K562 (cell line): ENCODE data around the gene TMEM89. TPM values are rescaled to one million over a fixed set of nuclear protein-coding genes. Genes with fewer than 3 reads are reported as not detected.
A peak's percentile ranks its signal among the peaks of the same experiment; 100 is the strongest.

Source experiments
- ATAC-seq: fragments of 200-7000 bp; cut with Tn5 transposase; 3 replicates; pipeline ENCODE4 v1.9.1; 2020; ENCODE audit warnings: moderate library complexity
- BruUV-seq: library from RNA; stranded (reverse); fragments of 400-500 nt; replicated peaks from 2 replicates; lab custom pipeline; 2021; lab: Mats Ljungman, UMichigan
- CTCF ChIA-PET: fragments of 300-600 bp; formaldehyde crosslinking; extraction: SDS; loops from one replicate; lab custom pipeline; 2021; ENCODE audit warnings: low intra/inter-chr PET ratio; lab: Yijun Ruan, JAX
- POLR2A ChIA-PET: fragments of 300-600, 350-650 bp; sonication (Branson Sonifier 250); formaldehyde crosslinking; extraction: SDS; loops from one replicate; lab custom pipeline; 2021; ENCODE audit warnings: antibody characterized with exemption, inconsistent platforms; lab: Yijun Ruan, JAX
- DNase-seq, 4 experiments: peaks; one replicate each; pipeline versions ENCODE4 v3.0.0 to v3.0.0-alpha.2; 2011 to 2018; ENCODE audit warnings: low spot score in 3 of 4, mixed read lengths in 3 of 4; ENCODE audit errors: extremely low read depth in 1 of 4
- FAIRE-seq: peaks from 2 replicates; lab custom pipeline; 2011; peaks lifted over from hg19 to GRCh38; lab: Jason Lieb, UNC
- H2AFZ ChIP-seq: 2 replicates; pipeline ENCODE4 v1.6.0; 2011; ENCODE audit warnings: low read depth, low read length, control low read depth, inconsistent platforms
- H3K27ac ChIP-seq: fragments of 200-600 bp; 3 replicates; pipeline ENCODE4 v1.8.0; 2011; ENCODE audit warnings: low read depth, mild to moderate bottlenecking, control low read depth, inconsistent platforms, low read length, moderate library complexity, mixed read lengths; ENCODE audit errors: extremely low read depth
- H3K27me3 ChIP-seq, 2 experiments: fragments of 300-600 bp in 1 of 2; 2 replicates in 1 of 2; 3 replicates in 1 of 2; pipeline versions ENCODE4 v1.6.0 to v1.8.0; 2011; ENCODE audit warnings: inconsistent platforms in 2 of 2, low read length in 2 of 2, mild to moderate bottlenecking in 1 of 2, mixed read lengths in 1 of 2, moderate library complexity in 1 of 2; ENCODE audit not compliant: control insufficient read depth in 2 of 2, insufficient read depth in 2 of 2
- H3K36me3 ChIP-seq: fragments of 300-600 bp; 3 replicates; pipeline ENCODE4 v1.8.0; 2011; ENCODE audit warnings: mild to moderate bottlenecking, low read length, inconsistent platforms; ENCODE audit not compliant: control insufficient read depth, insufficient read depth
- H3K4me1 ChIP-seq, 2 experiments: fragments of 200-600 bp in 1 of 2; replicated peaks in 1 of 2; 2 replicates in 1 of 2; 3 replicates in 1 of 2; pipeline versions ENCODE4 v1.5.1 to v1.8.0; 2011; ENCODE audit warnings: inconsistent platforms in 2 of 2, low read length in 2 of 2, mild to moderate bottlenecking in 1 of 2, mixed read lengths in 1 of 2, moderate library complexity in 1 of 2; ENCODE audit not compliant: control insufficient read depth in 2 of 2, insufficient read depth in 2 of 2
- H3K4me2 ChIP-seq: 2 replicates; pipeline ENCODE4 v1.6.1; 2011; ENCODE audit warnings: low read length, control low read depth, inconsistent platforms, mixed read lengths; ENCODE audit not compliant: insufficient read depth
- H3K4me3 ChIP-seq: fragments of 200-600 bp; sonication (generic), shearing (Covaris generic); 2 replicates; pipeline ENCODE4 v1.5.1; 2016; ENCODE audit warnings: control low read depth, inconsistent platforms
- H3K79me2 ChIP-seq: fragments of 200-600 bp; 3 replicates; pipeline ENCODE4 v1.8.0; 2011; ENCODE audit warnings: low read length, inconsistent platforms; ENCODE audit not compliant: control insufficient read depth, insufficient read depth
- H3K9ac ChIP-seq, 2 experiments: 2 replicates each; pipeline versions ENCODE4 v1.6.0 to v1.6.1; 2011; ENCODE audit warnings: low read depth in 2 of 2, low read length in 2 of 2, control low read depth in 1 of 2, inconsistent platforms in 1 of 2, mild to moderate bottlenecking in 1 of 2, mixed read lengths in 1 of 2; ENCODE audit not compliant: insufficient read depth in 1 of 2
- H3K9me1 ChIP-seq: one replicate; pipeline ENCODE4 v1.6.0; 2011; ENCODE audit warnings: inconsistent platforms, mild to moderate bottlenecking, low read length, moderate library complexity; ENCODE audit not compliant: control insufficient read depth, insufficient read depth
- H3K9me3 ChIP-seq: replicated peaks from 2 replicates; pipeline ENCODE4 v1.5.1; 2011; ENCODE audit warnings: low read depth, low read length, inconsistent platforms; ENCODE audit not compliant: control insufficient read depth, insufficient read depth
- H4K20me1 ChIP-seq: replicated peaks from 2 replicates; pipeline ENCODE4 v1.6.1; 2011; ENCODE audit warnings: low read length, inconsistent platforms, mixed read lengths; ENCODE audit not compliant: control insufficient read depth, insufficient read depth
- BHLHE40 ChIP-seq: IDR thresholded peaks from 2 replicates; pipeline ENCODE4 v1.6.1; 2011; ENCODE audit warnings: low read length, improper control_type of control experiment
- CBFB ChIP-seq: sonication (generic); formaldehyde crosslinking; IDR thresholded peaks from 2 replicates; pipeline ENCODE4 v1.4.0; 2020; ENCODE audit warnings: mild to moderate bottlenecking, missing genetic modification reagents
- CREM ChIP-seq: IDR thresholded peaks from 2 replicates; pipeline ENCODE4 v1.6.1; 2014; ENCODE audit warnings: antibody characterized with exemption, low read depth
- CXXC5 ChIP-seq: fragments of 250-450 bp; sonication (Bioruptor Pico); IDR thresholded peaks from 2 replicates; pipeline ENCODE4 v1.8.0; 2022; ENCODE audit warnings: inconsistent platforms, mild to moderate bottlenecking, moderate library complexity
- EHMT2 ChIP-seq: fragments of 450-650 bp; IDR thresholded peaks from 2 replicates; pipeline ENCODE4 v1.6.1; 2018; ENCODE audit warnings: antibody characterized with exemption
- FOXM1 ChIP-seq, 2 experiments: fragments of 450-650 bp in 1 of 2; sonication (generic) in 1 of 2; formaldehyde crosslinking in 1 of 2; IDR thresholded peaks; 2 replicates each; pipeline versions ENCODE4 v1.6.1 to v1.9.0; 2017 to 2022; ENCODE audit warnings: low read depth in 2 of 2, mild to moderate bottlenecking in 2 of 2, missing genetic modification reagents in 1 of 2, moderate library complexity in 1 of 2
- HCFC1 ChIP-seq: IDR thresholded peaks from 2 replicates; pipeline ENCODE4 v1.6.1; 2012; ENCODE audit warnings: low read depth, low read length, improper control_type of control experiment
- HNRNPUL1 ChIP-seq: fragments of 200-400 bp; formaldehyde crosslinking; IDR thresholded peaks from 2 replicates; pipeline ENCODE4 v1.6.1; 2017; ENCODE audit warnings: low read length
- HSF4 ChIP-seq: fragments of 250-450 bp; sonication (Bioruptor Pico); IDR thresholded peaks from 2 replicates; pipeline ENCODE4 v2.1.2; 2022; ENCODE audit warnings: mild to moderate bottlenecking, moderate library complexity, borderline replicate concordance
- JUND ChIP-seq, 2 experiments: IDR thresholded peaks; 2 replicates in 1 of 2; 3 replicates in 1 of 2; pipeline ENCODE4 v1.6.1; 2011; ENCODE audit warnings: borderline replicate concordance in 2 of 2, low read depth in 2 of 2, low read length in 2 of 2, improper control_type of control experiment in 1 of 2, missing biosample characterization in 1 of 2, missing genetic modification characterization in 1 of 2, missing genetic modification reagents in 1 of 2
- NR1H2 ChIP-seq: sonication (generic); formaldehyde crosslinking; IDR thresholded peaks from 2 replicates; pipeline ENCODE4 v1.4.0; 2020; ENCODE audit warnings: mild to moderate bottlenecking, missing genetic modification reagents
- POLR2A ChIP-seq: fragments of 450-650 bp; conservative IDR thresholded peaks from 2 replicates; pipeline ENCODE4 v1.6.1; 2016
- TAF1 ChIP-seq: IDR thresholded peaks from 2 replicates; pipeline ENCODE4 v1.6.1; 2011; ENCODE audit warnings: mild to moderate bottlenecking, low read length, moderate library complexity; ENCODE audit not compliant: insufficient read depth, control insufficient read depth, severe bottlenecking; ENCODE audit errors: extremely low read depth
- TBP ChIP-seq: optimal IDR thresholded peaks from 2 replicates; pipeline ENCODE3; 2011; ENCODE audit warnings: low read depth, low read length, improper control_type of control experiment
- WGBS: fragments of 100-300 bp; shearing (Covaris generic); methylation state at CpG from one replicate; pipeline ENCODE4 v1.1.6; 2016; ENCODE audit warnings: low coverage, mixed read lengths; ENCODE audit not compliant: insufficient coverage; ENCODE audit errors: missing lambda C conversion rate; 5-methylcytosine and 5-hydroxymethylcytosine counted together
- in situ Hi-C: fragments of 300-500 bp; cut with MboI; formaldehyde crosslinking; loops from 4 replicates; pipeline ENCODE4 v1.15.0; 2018; ENCODE audit warnings: inconsistent platforms, mixed read lengths
- intact Hi-C: fragments of 100-400 bp; cut with micrococcal nuclease; formaldehyde crosslinking; loops from 2 replicates; pipeline ENCODE4 v1.14.2; 2022
- polyA plus RNA-seq, 8 experiments: library from polyadenylated mRNA; depleted of rRNA in 4 of 8; stranded (reverse) in 5 of 8; unstranded in 3 of 8; fragments of >200 nt; fragmentation: Nextera tagmentation in 2 of 8; fragmentation: Illumina TruSeq in 1 of 8; extraction: Ambion mirVana in 2 of 8; extraction: Trizol in 1 of 8; gene quantifications; 2 replicates each; pipeline versions ENCODE4 v1.2.1 to v1.2.3, GENCODE V29; 2011 to 2014; ENCODE audit warnings: inconsistent platforms in 1 of 8, missing spikeins in 1 of 8
- total RNA-seq, 7 experiments: library from RNA; depleted of rRNA in 6 of 7; stranded (reverse); fragments of >200 nt in 6 of 7; fragmentation: Illumina TruSeq in 2 of 7; extraction: Trizol in 2 of 7; gene quantifications; 2 replicates each; pipeline versions ENCODE4 v1.2.1 to v1.2.3, GENCODE V29; 2011 to 2021; ENCODE audit warnings: low replicate concordance in 1 of 7
- TF ChIP-seq, protein P1 (sequence below), 2 experiments: IDR thresholded peaks; 2 replicates each; pipeline ENCODE4 v1.6.1; 2011; ENCODE audit warnings: borderline replicate concordance in 1 of 2, control low read depth in 1 of 2, low read depth in 1 of 2, low read length in 1 of 2, mild to moderate bottlenecking in 1 of 2, mixed read lengths in 1 of 2, moderate library complexity in 1 of 2; ENCODE audit not compliant: insufficient read depth in 1 of 2, insufficient read length in 1 of 2, poor library complexity in 1 of 2, severe bottlenecking in 1 of 2; ENCODE audit errors: extremely low read depth in 1 of 2

Gene TMEM89
- total and polyA plus RNA-seq, 9 of the 15 experiments (the other 6 are each of a cell fraction or from before 2014, with no cell fraction given), result not detected

DNA sequence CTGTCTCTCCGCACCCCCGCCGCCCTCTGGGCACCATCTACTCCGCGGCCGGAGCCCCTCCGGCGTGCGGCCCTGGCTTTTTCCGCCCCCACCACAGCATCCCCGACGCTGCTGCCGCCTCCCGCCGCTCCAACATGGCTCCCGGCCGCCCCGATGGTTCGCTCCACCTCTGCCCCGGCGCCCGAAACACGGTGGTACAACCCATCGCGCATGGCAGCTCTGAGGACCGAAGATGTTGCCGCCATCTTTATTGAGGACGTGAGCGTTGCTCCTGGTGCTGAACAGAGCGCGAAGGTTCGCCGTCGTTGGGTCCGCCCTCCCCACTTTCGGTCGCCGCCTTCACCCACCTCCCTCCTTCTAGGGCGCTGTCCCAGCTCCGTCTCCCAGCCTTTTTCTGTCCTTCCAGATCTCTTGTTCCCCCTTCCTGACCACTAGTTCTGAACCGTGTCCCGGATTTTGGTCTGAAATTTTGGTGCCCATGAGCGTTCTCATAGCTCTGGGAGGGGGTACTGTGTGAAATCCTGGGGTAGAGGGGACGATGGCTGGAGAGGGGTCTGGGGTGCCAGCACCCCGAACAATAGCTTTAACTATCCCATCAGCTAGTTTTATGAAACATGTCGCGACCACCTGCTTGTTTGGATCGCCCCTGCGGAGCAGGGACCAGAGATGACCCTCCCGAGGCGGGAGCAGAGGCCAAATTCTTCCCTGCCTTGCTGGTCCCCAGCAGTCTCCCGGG lies 41.4 kb upstream of the TMEM89 start, which contains the start of gene CELSR3:
Gene CELSR3 (minus strand): TSS at position 134 of the 736 bp plus-strand sequence. CDS start 252 bp downstream, outside the sequence.
- Histone ChIP-seq H2AFZ (peak within 1 kb of the TSS; percentile 89), H3K9ac (peak within 1 kb of the TSS; percentile 88 to 94), H3K9me1 (no peaks in the 10 kb centered on the region), H3K36me3 (peaks cover 2% of the 10 kb centered on the region; the same call in 1 of the 3 replicates), H4K20me1 (no peaks in the 10 kb centered on the region), H3K4me2 (peak within 1 kb of the TSS; percentile 81), H3K9me3 (no peaks in the 10 kb centered on the region), H3K4me3 (peak within 1 kb of the TSS; percentile 55), H3K79me2 (no peaks in the 10 kb centered on the region), H3K27me3 (no peaks in the 10 kb centered on the region; a peak in 1 of 5 replicates), H3K4me1 (peaks cover 2 to 36% of the 10 kb centered on the region in 2 experiments; a peak in 4 of 5 replicates), H3K27ac (peak within 1 kb of the TSS; percentile 91)
- 3% methylated on average over 13 of the region's 52 CpGs for WGBS
- ChIA-PET CTCF (interaction anchor here (0.6 kb wide), 1 partner anchor 390 kb away, joined by 3 read pairs; no protein-coding TSS in a partner anchor), POLR2A (interaction anchor here (0.6 to 1.7 kb wide), 9 partner anchors 11 to 367 kb away, joined by 3 to 7 read pairs (median 5); no protein-coding TSS in a partner anchor)
- ATAC-seq (peak; percentile 70), DNase-seq (peak; percentile 39 to 84 (median 55)), FAIRE-seq (peak; percentile 65)
- intact Hi-C loops (no loop called here), in situ Hi-C loops (no loop called here)
- BruUV-seq, result no TSS peak
- TF ChIP-seq NR1H2 (CRISPR knock-in tag) (peak; percentile 31; the same call in 1 of the 2 replicates), JUND (IDR thresholded peaks at IDR 0.05; ENCODE audit: borderline replicate concordance, low read depth, low read length) (peak; percentile 90), JUND (tag; IDR thresholded peaks at IDR 0.05; ENCODE audit: borderline replicate concordance, low read depth, low read length) (no peak), EHMT2 (peak; percentile 63), FOXM1 (IDR thresholded peaks at IDR 0.05; ENCODE audit: low read depth) (no peak), FOXM1 (CRISPR knock-in tag; IDR thresholded peaks at IDR 0.05; ENCODE audit: low read depth) (no peak), HSF4 (CRISPR knock-in tag) (no peak), CBFB (CRISPR knock-in tag) (0 out of 2 replicates have a peak, but pooled peaks have one; percentile 29), CREM (peak; percentile 34; the same call in 1 of the 2 replicates), TBP (peak; percentile 21), CXXC5 (peak; percentile 7; the same call in 1 of the 2 replicates), HCFC1 (peak; percentile 66), HNRNPUL1 (no peak), POLR2A (0 out of 2 replicates have a peak, but pooled peaks have one; percentile 32), TAF1 (peak; percentile 19), BHLHE40 (peak; percentile 80)
- TF ChIP-seq, protein P1, sequence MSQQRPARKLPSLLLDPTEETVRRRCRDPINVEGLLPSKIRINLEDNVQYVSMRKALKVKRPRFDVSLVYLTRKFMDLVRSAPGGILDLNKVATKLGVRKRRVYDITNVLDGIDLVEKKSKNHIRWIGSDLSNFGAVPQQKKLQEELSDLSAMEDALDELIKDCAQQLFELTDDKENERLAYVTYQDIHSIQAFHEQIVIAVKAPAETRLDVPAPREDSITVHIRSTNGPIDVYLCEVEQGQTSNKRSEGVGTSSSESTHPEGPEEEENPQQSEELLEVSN (IDR thresholded peaks at IDR 0.05; ENCODE audit: borderline replicate concordance in 1 of 2, extremely low read depth in 1 of 2, insufficient read depth in 1 of 2, insufficient read length in 1 of 2, low read depth in 1 of 2, low read length in 1 of 2, poor library complexity in 1 of 2, severe bottlenecking in 1 of 2), result peak; percentile 44 to 71
